Naive B cell (primary cell): ENCODE measurements around the gene SEBOX. TPM values are rescaled to one million over a fixed set of nuclear protein-coding genes. Genes with fewer than 3 reads are reported as not detected.

ENCODE experiments used
- ATAC-seq, 2 donors: fragments of 150-1000 bp; cut with Tn5 transposase; 2 replicates each; pipeline ENCODE4 v1.10.0; 2021; ENCODE audit warnings: low read depth in 2 of 2, mild to moderate bottlenecking in 2 of 2, moderate library complexity in 2 of 2
- DNase-seq: peaks from one replicate; pipeline ENCODE4 v3.0.0; 2022
- H3K27ac Mint-ChIP-seq, 6 donors: one replicate each; pipeline ENCODE4 v1.8.0; 2020 to 2022; ENCODE audit warnings: mild to moderate bottlenecking in 6 of 6, mixed read lengths in 6 of 6, moderate library complexity in 5 of 6, inconsistent platforms in 2 of 6
- H3K27me3 Mint-ChIP-seq, 3 donors: one replicate each; pipeline ENCODE4 v1.8.0; 2021 to 2022; ENCODE audit warnings: mixed read lengths in 3 of 3, mild to moderate bottlenecking in 1 of 3
- H3K36me3 Mint-ChIP-seq, 2 donors: one replicate each; pipeline ENCODE4 v1.8.0; 2020 to 2022; ENCODE audit warnings: mixed read lengths in 2 of 2, inconsistent platforms in 1 of 2, mild to moderate bottlenecking in 1 of 2
- H3K4me1 Mint-ChIP-seq, 3 donors: one replicate each; pipeline ENCODE4 v1.8.0; 2020 to 2022; ENCODE audit warnings: mixed read lengths in 3 of 3, inconsistent platforms in 1 of 3, mild to moderate bottlenecking in 1 of 3, moderate library complexity in 1 of 3
- H3K4me3 Mint-ChIP-seq, 8 donors: one replicate each; pipeline ENCODE4 v1.8.0; 2020 to 2022; ENCODE audit warnings: mild to moderate bottlenecking in 8 of 8, mixed read lengths in 8 of 8, moderate library complexity in 8 of 8, inconsistent platforms in 2 of 8
- H3K9me3 Mint-ChIP-seq, 7 donors: one replicate each; pipeline ENCODE4 v1.8.0; 2020 to 2022; ENCODE audit warnings: mixed read lengths in 7 of 7, mild to moderate bottlenecking in 5 of 7, inconsistent platforms in 2 of 7, moderate library complexity in 1 of 7
- polyA plus RNA-seq, 6 donors: library from polyadenylated mRNA; unstranded; fragments of 300-500 nt; fragmentation: Illumina TruSeq; gene quantifications; one replicate each; pipeline ENCODE4 v1.2.3, GENCODE V29; 2021; ENCODE audit warnings: low read depth in 6 of 6

The SEBOX gene
- polyA plus RNA-seq, 6 donors from 2014 or later = not detected

- Mint-ChIP-seq H3K27ac (no peak overlapping the region), H3K4me3 (no peak overlapping the region), H3K4me1 (peaks cover 16 to 27% (median 21%) of the 10 kb centered on the region in 3 donors), H3K36me3 (peaks cover 5 to 44% of the 10 kb centered on the region in 2 donors), H3K27me3 (peaks cover 10 to 30% (median 12%) of the 10 kb centered on the region in 3 donors), H3K9me3 (no peaks in the 10 kb centered on the region)
- no peak for ATAC-seq
- no peak for DNase-seq
Observed at GRCh38 chr17:28388106-28388505, 23.1 kb upstream of the SEBOX start.

DNA sequence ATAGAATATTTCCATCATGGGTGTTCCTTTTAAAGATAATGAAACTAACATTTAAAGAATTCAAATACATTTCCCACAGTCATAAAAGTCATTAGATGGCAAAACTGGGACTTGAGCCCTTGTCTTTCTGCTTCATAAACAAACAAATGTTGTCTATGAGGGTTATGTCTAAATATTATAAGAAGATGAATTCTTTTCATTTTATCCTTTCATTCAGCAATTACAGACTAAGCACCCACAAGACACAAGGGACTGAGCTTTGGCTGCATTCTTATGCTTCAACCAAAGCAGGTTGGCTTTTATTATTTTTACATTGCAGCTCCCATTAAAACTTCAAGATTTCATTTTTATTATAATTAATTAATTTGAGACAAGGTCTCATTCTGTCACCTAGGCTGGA is 21.4 kb upstream of the SEBOX start:
- Mint-ChIP-seq H3K27ac (no peak overlapping the region), H3K4me1 (peaks cover 26 to 38% (median 30%) of the 10 kb centered on the region in 3 donors), H3K9me3 (no peaks in the 10 kb centered on the region), H3K36me3 (peaks cover 5 to 41% of the 10 kb centered on the region in 2 donors), H3K27me3 (peaks cover 16 to 47% (median 27%) of the 10 kb centered on the region in 3 donors), H3K4me3 (peak overlapping the region in 2 of 8 donors; percentile 81 to 86)
- ATAC-seq = no peak
- no peak for DNase-seq

- H3K9me3 Mint-ChIP-seq = no peaks in the 10 kb centered on the region
- H3K27me3 Mint-ChIP-seq = peaks cover 20 to 57% (median 28%) of the 10 kb centered on the region in 3 donors
- DNase-seq = no peak
- peak overlapping the region; percentile 79 to 93 (median 87) for H3K4me3 Mint-ChIP-seq
- ATAC-seq = no peak
- peaks cover 2 to 35% of the 10 kb centered on the region in 2 donors for H3K36me3 Mint-ChIP-seq
- H3K4me1 Mint-ChIP-seq = peaks cover 33 to 40% (median 39%) of the 10 kb centered on the region in 3 donors
- no peak overlapping the region for H3K27ac Mint-ChIP-seq
Observed at GRCh38 chr17:28385406-28385805, 20.4 kb upstream of the SEBOX start.

- DNase-seq (no peak), ATAC-seq (peak in 1 of 2 donors; percentile 7)
- Mint-ChIP-seq H3K27ac (no peak overlapping the region), H3K27me3 (peaks cover 20 to 60% (median 28%) of the 10 kb centered on the region in 3 donors), H3K4me1 (peaks cover 33 to 44% (median 43%) of the 10 kb centered on the region in 3 donors), H3K9me3 (no peaks in the 10 kb centered on the region), H3K4me3 (peak overlapping the region; percentile 79 to 94 (median 89)), H3K36me3 (peaks cover 0 to 35% of the 10 kb centered on the region in 2 donors)
Observed at GRCh38 chr17:28385037-28385400, 20.0 kb upstream of the SEBOX start.

GRCh38 chr17:28384281-28385036 is 19.5 kb upstream of the SEBOX start:
- peak; percentile 81 to 82 for ATAC-seq
- Mint-ChIP-seq H3K4me3 (peak overlapping the region; percentile 79 to 94 (median 89)), H3K4me1 (peaks cover 33 to 44% (median 43%) of the 10 kb centered on the region in 3 donors), H3K36me3 (peaks cover 0 to 31% of the 10 kb centered on the region in 2 donors), H3K27ac (no peak overlapping the region), H3K9me3 (no peaks in the 10 kb centered on the region), H3K27me3 (peaks cover 20 to 60% (median 28%) of the 10 kb centered on the region in 3 donors)
- no peak for DNase-seq

DNA sequence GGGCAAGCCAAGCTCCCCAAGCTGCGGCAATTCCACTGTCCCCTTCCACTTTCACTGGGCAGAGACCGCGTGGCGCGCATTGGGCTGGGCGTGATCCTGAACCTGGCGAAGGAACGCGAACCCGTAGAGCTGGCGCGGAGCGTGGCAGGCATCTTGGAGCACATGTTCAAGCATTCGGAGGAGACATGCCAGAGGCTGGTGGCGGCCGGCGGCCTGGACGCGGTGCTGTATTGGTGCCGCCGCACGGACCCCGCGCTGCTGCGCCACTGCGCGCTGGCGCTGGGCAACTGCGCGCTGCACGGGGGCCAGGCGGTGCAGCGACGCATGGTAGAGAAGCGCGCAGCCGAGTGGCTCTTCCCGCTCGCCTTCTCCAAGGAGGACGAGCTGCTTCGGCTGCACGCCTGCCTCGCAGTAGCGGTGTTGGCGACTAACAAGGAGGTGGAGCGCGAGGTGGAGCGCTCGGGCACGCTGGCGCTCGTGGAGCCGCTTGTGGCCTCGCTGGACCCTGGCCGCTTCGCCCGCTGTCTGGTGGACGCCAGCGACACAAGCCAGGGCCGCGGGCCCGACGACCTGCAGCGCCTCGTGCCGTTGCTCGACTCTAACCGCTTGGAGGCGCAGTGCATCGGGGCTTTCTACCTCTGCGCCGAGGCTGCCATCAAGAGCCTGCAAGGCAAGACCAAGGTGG is 16.3 kb upstream of the SEBOX start:
- H3K9me3 Mint-ChIP-seq = no peaks in the 10 kb centered on the region
- peaks cover 4 to 25% of the 10 kb centered on the region in 2 donors for H3K36me3 Mint-ChIP-seq
- H3K4me3 Mint-ChIP-seq = peak overlapping the region in 3 of 8 donors; percentile 3 to 86 (median 83)
- no peak for DNase-seq
- no peak for ATAC-seq
- H3K27me3 Mint-ChIP-seq = peaks cover 20 to 55% (median 28%) of the 10 kb centered on the region in 3 donors
- peaks cover 33 to 46% (median 44%) of the 10 kb centered on the region in 3 donors for H3K4me1 Mint-ChIP-seq
- no peak overlapping the region for H3K27ac Mint-ChIP-seq

DNA sequence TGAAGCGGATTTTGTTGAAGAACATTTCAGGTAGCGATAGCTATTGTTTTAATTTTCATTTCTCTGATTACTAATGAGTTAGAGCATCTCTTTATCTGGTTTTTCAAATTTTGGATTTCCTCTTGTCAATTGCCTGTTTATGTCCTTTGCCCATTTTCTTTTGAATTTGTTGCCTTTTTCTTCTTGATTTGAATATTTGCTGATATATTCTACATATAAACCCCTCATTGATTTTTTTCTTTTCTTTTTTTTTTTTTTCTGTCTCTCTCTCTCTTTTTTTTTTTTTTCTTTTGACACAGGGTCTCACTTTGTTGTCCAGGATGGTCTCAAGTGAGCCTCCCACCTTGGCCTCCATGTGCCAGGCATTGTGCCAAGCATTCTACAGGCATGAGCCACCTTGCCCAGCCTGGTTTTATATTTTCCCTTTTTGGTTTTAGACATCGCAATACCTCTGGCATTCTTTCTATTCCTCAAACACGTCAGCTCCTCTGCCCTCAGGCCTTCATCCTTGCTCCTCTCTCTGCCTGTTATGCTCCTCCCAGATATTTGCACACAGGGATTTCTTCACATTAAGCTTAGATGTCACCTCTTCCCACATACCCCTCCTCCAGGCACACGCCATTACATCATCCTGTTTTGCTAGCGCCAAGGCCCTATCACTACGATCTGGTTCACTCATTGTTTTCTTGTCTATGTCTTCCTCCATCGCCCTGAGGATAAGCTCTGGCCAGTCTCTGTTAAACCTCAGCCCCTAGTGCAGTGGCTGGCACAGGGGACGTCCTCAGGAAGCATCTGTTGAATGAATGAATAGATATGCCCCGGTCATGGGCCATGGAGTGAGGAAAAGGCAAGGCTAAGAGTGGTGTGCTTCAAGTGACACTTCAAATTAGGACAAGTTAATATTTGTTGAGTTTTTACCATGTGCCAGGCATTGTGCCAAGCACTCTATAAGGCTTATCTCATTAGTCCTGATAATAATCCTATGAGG is 15.1 kb upstream of the SEBOX start:
- ATAC-seq = no peak
- H3K9me3 Mint-ChIP-seq = no peaks in the 10 kb centered on the region
- DNase-seq = no peak
- peaks cover 4 to 25% of the 10 kb centered on the region in 2 donors for H3K36me3 Mint-ChIP-seq
- H3K4me1 Mint-ChIP-seq = peaks cover 29 to 41% (median 39%) of the 10 kb centered on the region in 3 donors
- peak overlapping the region in 5 of 8 donors; percentile 3 to 62 (median 57) for H3K4me3 Mint-ChIP-seq
- peak overlapping the region in 1 of 6 donors; percentile 35 for H3K27ac Mint-ChIP-seq
- H3K27me3 Mint-ChIP-seq = peaks cover 14 to 51% (median 28%) of the 10 kb centered on the region in 3 donors

DNA sequence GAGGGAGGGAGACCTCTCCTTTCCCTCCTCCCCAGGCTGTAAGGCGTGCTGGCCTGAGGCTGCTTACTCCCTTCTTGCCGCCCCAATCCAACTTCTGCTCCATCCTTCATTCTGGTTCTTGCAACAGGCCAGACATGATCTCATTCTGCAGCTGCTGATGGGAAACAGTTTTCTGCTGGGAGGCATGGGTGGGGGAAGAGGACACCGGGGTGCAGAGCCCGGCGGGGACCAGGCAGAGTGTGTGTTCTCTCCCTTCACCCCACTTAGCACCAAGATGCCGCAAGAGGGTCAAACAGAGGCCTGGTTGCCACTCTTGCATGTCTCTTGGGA is 7.9 kb upstream of the SEBOX start:
- ATAC-seq = no peak
- H3K4me1 Mint-ChIP-seq = peaks cover 13 to 22% (median 19%) of the 10 kb centered on the region in 3 donors

GRCh38 chr17:28372203-28372944 is 7.4 kb upstream of the SEBOX start:
- peak overlapping the region; percentile 73 to 92 (median 82) for H3K4me3 Mint-ChIP-seq
- H3K4me1 Mint-ChIP-seq = peaks cover 13 to 22% (median 19%) of the 10 kb centered on the region in 3 donors
- H3K27ac Mint-ChIP-seq = peak overlapping the region in 4 of 6 donors; percentile 33 to 91 (median 53)
- no peaks in the 10 kb centered on the region for H3K36me3 Mint-ChIP-seq
- H3K27me3 Mint-ChIP-seq = no peaks in the 10 kb centered on the region
- H3K9me3 Mint-ChIP-seq = no peaks in the 10 kb centered on the region
- DNase-seq (no peak), ATAC-seq (peak in 1 of 2 donors; percentile 2)

More for the DNA sequence above, 7.9 kb upstream of the SEBOX start:
- Mint-ChIP-seq H3K27me3 (no peaks in the 10 kb centered on the region), H3K27ac (peak overlapping the region in 3 of 6 donors; percentile 36 to 68 (median 38)), H3K4me3 (peak overlapping the region; percentile 73 to 92 (median 82)), H3K36me3 (peaks cover 0 to 1% of the 10 kb centered on the region in 2 donors), H3K9me3 (no peaks in the 10 kb centered on the region)
- no peak for DNase-seq

- Mint-ChIP-seq H3K27me3 (no peaks in the 10 kb centered on the region), H3K36me3 (no peaks in the 10 kb centered on the region), H3K9me3 (no peaks in the 10 kb centered on the region), H3K4me1 (peaks cover 13 to 22% (median 19%) of the 10 kb centered on the region in 3 donors), H3K27ac (peak within 1 kb of the TSS; percentile 91 to 98 (median 96)), H3K4me3 (peak within 1 kb of the TSS; percentile 81 to 98 (median 96))
- DNase-seq (peak; percentile 78), ATAC-seq (peak; percentile 89)
Observed at GRCh38 chr17:28371245-28372202, 6.5 kb upstream of the SEBOX start, which contains the start of gene SARM1. Gene SARM1, plus strand, starts transcription at chr17:28371694. Its CDS starts 339 bp downstream, at chr17:28372033.

GRCh38 chr17:28370744-28371103 is 5.7 kb upstream of the SEBOX start:
- ATAC-seq (no peak), DNase-seq (no peak)
- H3K27ac Mint-ChIP-seq = peak overlapping the region in 5 of 6 donors; percentile 27 to 98 (median 95)
- H3K4me1 Mint-ChIP-seq = peaks cover 13 to 22% (median 19%) of the 10 kb centered on the region in 3 donors
- H3K27me3 Mint-ChIP-seq = no peaks in the 10 kb centered on the region
- H3K9me3 Mint-ChIP-seq = no peaks in the 10 kb centered on the region
- H3K4me3 Mint-ChIP-seq = peak overlapping the region; percentile 76 to 98 (median 96)
- no peaks in the 10 kb centered on the region for H3K36me3 Mint-ChIP-seq
